HepG2 (cell line): ENCODE results near the gene ABAT. TPM values are rescaled to one million over a fixed set of nuclear protein-coding genes. Genes with fewer than 3 reads are reported as not detected.

Experiments used
- HNF1B ChIP-seq: sonication (generic); formaldehyde crosslinking; IDR thresholded peaks from 2 replicates; pipeline ENCODE4 v1.5.1; 2020; ENCODE audit warnings: mild to moderate bottlenecking, moderate library complexity, missing genetic modification reagents
- KDM4B ChIP-seq: sonication (generic); formaldehyde crosslinking; IDR thresholded peaks from 2 replicates; pipeline ENCODE4 v1.4.0; 2020; ENCODE audit warnings: missing genetic modification reagents
- KLF16 ChIP-seq, 2 experiments: sonication (generic) in 1 of 2; formaldehyde crosslinking in 1 of 2; IDR thresholded peaks; 2 replicates each; pipeline versions ENCODE4 v1.6.1 to v1.8.0; 2016 to 2023; ENCODE audit warnings: missing genetic modification reagents in 2 of 2, missing compliant biosample characterization in 1 of 2
- PRDM15 ChIP-seq: sonication (generic); formaldehyde crosslinking; IDR thresholded peaks from 2 replicates; pipeline ENCODE4 v1.4.0; 2020; ENCODE audit warnings: missing genetic modification reagents
- SOX13 ChIP-seq, 3 experiments: fragments of 450-650 bp in 1 of 3; sonication (generic) in 1 of 3; formaldehyde crosslinking in 1 of 3; IDR thresholded peaks in 2 of 3; conservative IDR thresholded peaks in 1 of 3; 2 replicates each; pipeline versions ENCODE4 v1.5.0 to v1.6.1; 2016 to 2020; ENCODE audit warnings: antibody characterized with exemption in 1 of 3, mild to moderate bottlenecking in 1 of 3, missing compliant biosample characterization in 1 of 3, missing genetic modification reagents in 1 of 3, moderate library complexity in 1 of 3
- SP1 ChIP-seq, 2 experiments: fragments of 450-650 bp in 1 of 2; sonication (generic) in 1 of 2; formaldehyde crosslinking in 1 of 2; IDR thresholded peaks; 2 replicates each; pipeline versions ENCODE4 v1.4.0 to v1.6.1; 2016 to 2020; ENCODE audit warnings: missing genetic modification reagents in 1 of 2
- TBX3 ChIP-seq: fragments of 450-650 bp; IDR thresholded peaks from 2 replicates; pipeline ENCODE4 v1.6.1; 2017; ENCODE audit warnings: antibody characterized with exemption, mild to moderate bottlenecking, inconsistent platforms, borderline replicate concordance
- ZBTB40 ChIP-seq, 2 experiments: fragments of 450-650 bp in 1 of 2; sonication (generic) in 1 of 2; formaldehyde crosslinking in 1 of 2; IDR thresholded peaks; 2 replicates each; pipeline versions ENCODE4 v1.6.1 to v1.8.0; 2016 to 2022; ENCODE audit warnings: antibody characterized with exemption in 1 of 2, mild to moderate bottlenecking in 1 of 2, missing genetic modification reagents in 1 of 2
- ZFP36 ChIP-seq: fragments of 150-350 bp; IDR thresholded peaks from 2 replicates; pipeline ENCODE4 v1.6.1; 2018; ENCODE audit warnings: borderline replicate concordance, low read length, low read depth; ENCODE audit not compliant: partially characterized antibody
- ZNF296 ChIP-seq: sonication (generic); formaldehyde crosslinking; conservative IDR thresholded peaks from 2 replicates; pipeline ENCODE4 v1.5.0; 2020; ENCODE audit warnings: mild to moderate bottlenecking, missing genetic modification reagents
- ZNF33A ChIP-seq: sonication (generic); formaldehyde crosslinking; IDR thresholded peaks from 2 replicates; pipeline ENCODE4 v1.5.1; 2020; ENCODE audit warnings: missing genetic modification reagents, mild to moderate bottlenecking, moderate library complexity, borderline replicate concordance
- polyA plus RNA-seq, 8 experiments: library from polyadenylated mRNA; depleted of rRNA in 3 of 8; stranded (reverse) in 7 of 8; unstranded in 1 of 8; fragments of >200 nt; fragmentation: Illumina TruSeq in 4 of 8; extraction: Trizol in 4 of 8; gene quantifications; 2 replicates each; pipeline versions ENCODE4 v1.2.1 to v1.2.3, GENCODE V29; 2011 to 2016; ENCODE audit warnings: low read depth in 4 of 8, missing spikeins in 1 of 8, mixed read lengths in 1 of 8; ENCODE audit not compliant: insufficient read depth in 1 of 8
- total RNA-seq, 5 experiments: library from RNA; depleted of rRNA; stranded (reverse); fragments of >200 nt; fragmentation: Illumina TruSeq; extraction: Trizol; gene quantifications; 2 replicates each; pipeline ENCODE4 v1.2.3, GENCODE V29; 2016; ENCODE audit warnings: low read depth in 1 of 5

Gene ABAT
- total and polyA plus RNA-seq, 2 of the 13 experiments (the other 11 are each of a cell fraction or from before 2014, with no cell fraction given) = 47.6 to 97.3 TPM

GRCh38 chr16:8740775-8741355 lies 66.4 kb downstream of the ABAT start (continued):
- no peak for TF ChIP-seq ZBTB40 (IDR thresholded peaks at IDR 0.05)
- TF ChIP-seq ZBTB40 (CRISPR knock-in tag; IDR thresholded peaks at IDR 0.05) = no peak; the same call in 1 of the 2 replicates
- TF ChIP-seq SOX13 (IDR thresholded peaks at IDR 0.05) = peak; percentile 90
- TF ChIP-seq SOX13 (CRISPR knock-in tag; conservative IDR thresholded peaks at IDR 0.05 in 1 of 2, IDR thresholded peaks at IDR 0.05 in 1 of 2) = peak in 1 of 2 experiments; percentile 99; a peak in 2 of 4 replicates
- no peak for TF ChIP-seq ZFP36
- TF ChIP-seq HNF1B (CRISPR knock-in tag) = peak; percentile 94
- TF ChIP-seq PRDM15 (CRISPR knock-in tag) = no peak
- peak in 1 of 2 experiments; percentile 97; a peak in 2 of 4 replicates for TF ChIP-seq KLF16 (CRISPR knock-in tag; IDR thresholded peaks at IDR 0.05)
- TF ChIP-seq KDM4B (CRISPR knock-in tag) = peak; percentile 82
- TF ChIP-seq ZNF33A (CRISPR knock-in tag) = peak; percentile 81; the same call in 1 of the 2 replicates
- TF ChIP-seq SP1 (IDR thresholded peaks at IDR 0.05) = no peak
- 0 out of 2 replicates have a peak, but pooled peaks have one; percentile 31 for TF ChIP-seq SP1 (CRISPR knock-in tag; IDR thresholded peaks at IDR 0.05)
- TF ChIP-seq TBX3 = peak; percentile 64; the same call in 1 of the 2 replicates
- no peak for TF ChIP-seq ZNF296 (CRISPR knock-in tag)
